HepG2 (cell line): ENCODE data around the gene TTLL1. TPM values are rescaled to one million over a fixed set of nuclear protein-coding genes. Genes with fewer than 3 reads are reported as not detected.

Experiments used
- MAFG ChIP-seq: sonication (generic); formaldehyde crosslinking; IDR thresholded peaks from 2 replicates; pipeline ENCODE4 v1.5.1; 2020; ENCODE audit warnings: mild to moderate bottlenecking, missing genetic modification reagents
- PTBP1 ChIP-seq: fragments of 200-400 bp; formaldehyde crosslinking; IDR thresholded peaks from 2 replicates; pipeline ENCODE4 v1.6.1; 2018; ENCODE audit warnings: low read length, low read depth; ENCODE audit not compliant: poor library complexity, severe bottlenecking
- TFE3 ChIP-seq: IDR thresholded peaks from 2 replicates; pipeline ENCODE4 v1.6.1; 2016
- ZBTB7A ChIP-seq: sonication (generic); formaldehyde crosslinking; IDR thresholded peaks from 2 replicates; pipeline ENCODE4 v1.8.0; 2022; ENCODE audit warnings: mild to moderate bottlenecking, missing genetic modification reagents
- ZNF503 ChIP-seq: sonication (generic); formaldehyde crosslinking; IDR thresholded peaks from 2 replicates; pipeline ENCODE4 v1.4.0; 2020; ENCODE audit warnings: missing genetic modification reagents
- ZNF577 ChIP-seq: sonication (generic); formaldehyde crosslinking; IDR thresholded peaks from 2 replicates; pipeline ENCODE4 v1.4.0; 2020; ENCODE audit warnings: mild to moderate bottlenecking, low read depth, missing genetic modification reagents, borderline replicate concordance
- ZNF687 ChIP-seq: sonication (generic); formaldehyde crosslinking; IDR thresholded peaks from 2 replicates; pipeline ENCODE4 v1.5.1; 2020; ENCODE audit warnings: mild to moderate bottlenecking, missing genetic modification reagents, moderate library complexity
- ZNF691 ChIP-seq: sonication (generic); formaldehyde crosslinking; IDR thresholded peaks from 2 replicates; pipeline ENCODE4 v1.4.0; 2020; ENCODE audit warnings: missing genetic modification reagents, low read depth, mild to moderate bottlenecking, borderline replicate concordance
- ZNF746 ChIP-seq: sonication (generic); formaldehyde crosslinking; IDR thresholded peaks from 2 replicates; pipeline ENCODE4 v1.8.0; 2022; ENCODE audit warnings: mild to moderate bottlenecking, missing genetic modification reagents
- ZSCAN25 ChIP-seq: sonication (generic); formaldehyde crosslinking; IDR thresholded peaks from 2 replicates; pipeline ENCODE4 v1.8.0; 2022; ENCODE audit warnings: mild to moderate bottlenecking, missing genetic modification reagents
- polyA plus RNA-seq, 8 experiments: library from polyadenylated mRNA; depleted of rRNA in 3 of 8; stranded (reverse) in 7 of 8; unstranded in 1 of 8; fragments of >200 nt; fragmentation: Illumina TruSeq in 4 of 8; extraction: Trizol in 4 of 8; gene quantifications; 2 replicates each; pipeline versions ENCODE4 v1.2.1 to v1.2.3, GENCODE V29; 2011 to 2016; ENCODE audit warnings: low read depth in 4 of 8, missing spikeins in 1 of 8, mixed read lengths in 1 of 8; ENCODE audit not compliant: insufficient read depth in 1 of 8
- total RNA-seq, 5 experiments: library from RNA; depleted of rRNA; stranded (reverse); fragments of >200 nt; fragmentation: Illumina TruSeq; extraction: Trizol; gene quantifications; 2 replicates each; pipeline ENCODE4 v1.2.3, GENCODE V29; 2016; ENCODE audit warnings: low read depth in 1 of 5

Gene TTLL1
- total and polyA plus RNA-seq, 2 of the 13 experiments (the other 11 are each of a cell fraction or from before 2014, with no cell fraction given): 1.6 to 5.3 TPM

GRCh38 chr22:42994276-42994916 is 94.8 kb downstream of the TTLL1 start (continued):
- no peak for TF ChIP-seq ZNF691 (CRISPR knock-in tag)
- peak; percentile 67 for TF ChIP-seq PTBP1
- TF ChIP-seq ZSCAN25 (CRISPR knock-in tag): no peak
- 0 out of 2 replicates have a peak, but pooled peaks have one; percentile 18 for TF ChIP-seq MAFG
- peak; percentile 72 for TF ChIP-seq ZNF687 (CRISPR knock-in tag)
- TF ChIP-seq ZNF577: no peak
- TF ChIP-seq ZBTB7A (CRISPR knock-in tag): 0 out of 2 replicates have a peak, but pooled peaks have one; percentile 40
- TF ChIP-seq ZNF503 (CRISPR knock-in tag): no peak
- 0 out of 2 replicates have a peak, but pooled peaks have one; percentile 16 for TF ChIP-seq ZNF746 (CRISPR knock-in tag)
- TF ChIP-seq TFE3: 0 out of 2 replicates have a peak, but pooled peaks have one; percentile 5
